Measurements from ENCODE around the gene MYBPC1. TPM values are rescaled to one million over a fixed set of nuclear protein-coding genes. Genes with fewer than 3 reads are reported as not detected.

Gene MYBPC1
- total and polyA plus RNA-seq, 2 of the 13 experiments (the other 11 are each of a cell fraction or from before 2014, with no cell fraction given), result 0.31 to 0.53 TPM

GRCh38 chr12:101608301-101609133, 13.7 kb downstream of the MYBPC1 start (continued):
- TF ChIP-seq, protein P1, sequence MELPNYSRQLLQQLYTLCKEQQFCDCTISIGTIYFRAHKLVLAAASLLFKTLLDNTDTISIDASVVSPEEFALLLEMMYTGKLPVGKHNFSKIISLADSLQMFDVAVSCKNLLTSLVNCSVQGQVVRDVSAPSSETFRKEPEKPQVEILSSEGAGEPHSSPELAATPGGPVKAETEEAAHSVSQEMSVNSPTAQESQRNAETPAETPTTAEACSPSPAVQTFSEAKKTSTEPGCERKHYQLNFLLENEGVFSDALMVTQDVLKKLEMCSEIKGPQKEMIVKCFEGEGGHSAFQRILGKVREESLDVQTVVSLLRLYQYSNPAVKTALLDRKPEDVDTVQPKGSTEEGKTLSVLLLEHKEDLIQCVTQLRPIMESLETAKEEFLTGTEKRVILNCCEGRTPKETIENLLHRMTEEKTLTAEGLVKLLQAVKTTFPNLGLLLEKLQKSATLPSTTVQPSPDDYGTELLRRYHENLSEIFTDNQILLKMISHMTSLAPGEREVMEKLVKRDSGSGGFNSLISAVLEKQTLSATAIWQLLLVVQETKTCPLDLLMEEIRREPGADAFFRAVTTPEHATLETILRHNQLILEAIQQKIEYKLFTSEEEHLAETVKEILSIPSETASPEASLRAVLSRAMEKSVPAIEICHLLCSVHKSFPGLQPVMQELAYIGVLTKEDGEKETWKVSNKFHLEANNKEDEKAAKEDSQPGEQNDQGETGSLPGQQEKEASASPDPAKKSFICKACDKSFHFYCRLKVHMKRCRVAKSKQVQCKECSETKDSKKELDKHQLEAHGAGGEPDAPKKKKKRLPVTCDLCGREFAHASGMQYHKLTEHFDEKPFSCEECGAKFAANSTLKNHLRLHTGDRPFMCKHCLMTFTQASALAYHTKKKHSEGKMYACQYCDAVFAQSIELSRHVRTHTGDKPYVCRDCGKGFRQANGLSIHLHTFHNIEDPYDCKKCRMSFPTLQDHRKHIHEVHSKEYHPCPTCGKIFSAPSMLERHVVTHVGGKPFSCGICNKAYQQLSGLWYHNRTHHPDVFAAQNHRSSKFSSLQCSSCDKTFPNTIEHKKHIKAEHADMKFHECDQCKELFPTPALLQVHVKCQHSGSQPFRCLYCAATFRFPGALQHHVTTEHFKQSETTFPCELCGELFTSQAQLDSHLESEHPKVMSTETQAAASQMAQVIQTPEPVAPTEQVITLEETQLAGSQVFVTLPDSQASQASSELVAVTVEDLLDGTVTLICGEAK (IDR thresholded peaks at IDR 0.05), result no peak
- TF ChIP-seq, protein P1 (CRISPR knock-in tag; IDR thresholded peaks at IDR 0.05), result peak; percentile 57; the same call in 1 of the 2 replicates
- TF ChIP-seq PHF20 (CRISPR knock-in tag; IDR thresholded peaks at IDR 0.05) (no peak), ZNF747 (CRISPR knock-in tag; IDR thresholded peaks at IDR 0.05; ENCODE audit: borderline replicate concordance) (peak; percentile 21; the same call in 1 of the 2 replicates), GATAD2A (CRISPR knock-in tag; IDR thresholded peaks at IDR 0.05) (peak; percentile 98), ZFP91 (CRISPR knock-in tag; IDR thresholded peaks at IDR 0.05; ENCODE audit: borderline replicate concordance) (no peak), ZNF124 (CRISPR knock-in tag; IDR thresholded peaks at IDR 0.05) (peak; percentile 63; the same call in 1 of the 2 replicates), ZFP36L1 (CRISPR knock-in tag; IDR thresholded peaks at IDR 0.05) (no peak), PCBP1 (IDR thresholded peaks at IDR 0.05; ENCODE audit: borderline replicate concordance, low read depth, low read length) (no peak), PITX1 (CRISPR knock-in tag; IDR thresholded peaks at IDR 0.05) (peak; percentile 98), PRMT3 (CRISPR knock-in tag; IDR thresholded peaks at IDR 0.05; ENCODE audit: borderline replicate concordance, low read depth) (no peak), ZNF614 (CRISPR knock-in tag; IDR thresholded peaks at IDR 0.05; ENCODE audit: borderline replicate concordance) (peak; percentile 83), SP1 (IDR thresholded peaks at IDR 0.05) (no peak), SP1 (CRISPR knock-in tag; IDR thresholded peaks at IDR 0.05) (peak; percentile 32; the same call in 1 of the 2 replicates), ZNF891 (CRISPR knock-in tag; IDR thresholded peaks at IDR 0.05) (no peak)
- TF ChIP-seq, protein P2, sequence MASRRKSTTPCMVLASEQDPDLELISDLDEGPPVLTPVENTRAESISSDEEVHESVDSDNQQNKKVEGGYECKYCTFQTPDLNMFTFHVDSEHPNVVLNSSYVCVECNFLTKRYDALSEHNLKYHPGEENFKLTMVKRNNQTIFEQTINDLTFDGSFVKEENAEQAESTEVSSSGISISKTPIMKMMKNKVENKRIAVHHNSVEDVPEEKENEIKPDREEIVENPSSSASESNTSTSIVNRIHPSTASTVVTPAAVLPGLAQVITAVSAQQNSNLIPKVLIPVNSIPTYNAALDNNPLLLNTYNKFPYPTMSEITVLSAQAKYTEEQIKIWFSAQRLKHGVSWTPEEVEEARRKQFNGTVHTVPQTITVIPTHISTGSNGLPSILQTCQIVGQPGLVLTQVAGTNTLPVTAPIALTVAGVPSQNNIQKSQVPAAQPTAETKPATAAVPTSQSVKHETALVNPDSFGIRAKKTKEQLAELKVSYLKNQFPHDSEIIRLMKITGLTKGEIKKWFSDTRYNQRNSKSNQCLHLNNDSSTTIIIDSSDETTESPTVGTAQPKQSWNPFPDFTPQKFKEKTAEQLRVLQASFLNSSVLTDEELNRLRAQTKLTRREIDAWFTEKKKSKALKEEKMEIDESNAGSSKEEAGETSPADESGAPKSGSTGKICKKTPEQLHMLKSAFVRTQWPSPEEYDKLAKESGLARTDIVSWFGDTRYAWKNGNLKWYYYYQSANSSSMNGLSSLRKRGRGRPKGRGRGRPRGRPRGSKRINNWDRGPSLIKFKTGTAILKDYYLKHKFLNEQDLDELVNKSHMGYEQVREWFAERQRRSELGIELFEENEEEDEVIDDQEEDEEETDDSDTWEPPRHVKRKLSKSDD (CRISPR knock-in tag; IDR thresholded peaks at IDR 0.05; ENCODE audit: low read depth), result no peak
